Neuronal stem cell (in vitro differentiated cells): Measurements from ENCODE around the gene SLC38A8.

Source experiments
- DNase-seq: peaks from one replicate; pipeline ENCODE4 v3.0.0-alpha.2; 2013; ENCODE audit warnings: low spot score
- H2AFZ ChIP-seq: one replicate; pipeline ENCODE4 v1.6.1; 2013; ENCODE audit warnings: mild to moderate bottlenecking, low read length, inconsistent platforms
- H2AK5ac ChIP-seq: 2 replicates; pipeline ENCODE4 v1.6.1; 2013; ENCODE audit warnings: low read depth, mild to moderate bottlenecking, inconsistent platforms, low read length, moderate library complexity, mixed read lengths
- H2BK120ac ChIP-seq: 2 replicates; pipeline ENCODE4 v1.6.1; 2013; ENCODE audit warnings: low read depth, mild to moderate bottlenecking, inconsistent platforms, low read length, moderate library complexity, mixed read lengths
- H2BK12ac ChIP-seq: one replicate; pipeline ENCODE4 v1.6.1; 2013; ENCODE audit warnings: low read length, inconsistent platforms
- H2BK15ac ChIP-seq: 2 replicates; pipeline ENCODE4 v1.6.1; 2013; ENCODE audit warnings: mild to moderate bottlenecking, low read length, inconsistent platforms, mixed read lengths
- H2BK5ac ChIP-seq: one replicate; pipeline ENCODE4 v1.6.1; 2013; ENCODE audit warnings: inconsistent platforms, mild to moderate bottlenecking, low read length, moderate library complexity
- H3K14ac ChIP-seq: one replicate; pipeline ENCODE4 v1.6.1; 2013; ENCODE audit warnings: low read length, inconsistent platforms
- H3K18ac ChIP-seq: 2 replicates; pipeline ENCODE4 v1.6.1; 2013; ENCODE audit warnings: low read length, inconsistent platforms
- H3K23ac ChIP-seq: 2 replicates; pipeline ENCODE4 v1.6.1; 2013; ENCODE audit warnings: low read depth, mild to moderate bottlenecking, mixed read lengths, low read length, inconsistent platforms; ENCODE audit not compliant: poor library complexity
- H3K27ac ChIP-seq: replicated peaks from 3 replicates; pipeline ENCODE4 v1.5.1; 2013; ENCODE audit warnings: low read length, inconsistent platforms
- H3K27me3 ChIP-seq, 3 experiments: 2 replicates each; pipeline ENCODE4 v1.6.1; 2013; ENCODE audit warnings: low read length in 3 of 3, mild to moderate bottlenecking in 2 of 3, inconsistent platforms in 1 of 3, low read depth in 1 of 3, mixed read lengths in 1 of 3, moderate library complexity in 1 of 3; ENCODE audit not compliant: control insufficient read depth in 3 of 3, insufficient read depth in 3 of 3
- H3K36me3 ChIP-seq, 2 donors: replicated peaks in 1 of 2; 2 replicates each; pipeline ENCODE4 v1.6.1; 2013; ENCODE audit warnings: low read length in 2 of 2; ENCODE audit not compliant: control insufficient read depth in 2 of 2, insufficient read depth in 2 of 2
- H3K4ac ChIP-seq: 2 replicates; pipeline ENCODE4 v1.6.1; 2013; ENCODE audit warnings: inconsistent platforms, mild to moderate bottlenecking, low read length, moderate library complexity
- H3K4me1 ChIP-seq, 2 donors: 1 replicate in 1 of 2; 2 replicates in 1 of 2; pipeline ENCODE4 v1.6.1; 2013; ENCODE audit warnings: low read length in 2 of 2, low read depth in 1 of 2; ENCODE audit not compliant: control insufficient read depth in 2 of 2, insufficient read depth in 1 of 2
- H3K4me2 ChIP-seq: one replicate; pipeline ENCODE4 v1.6.1; 2013; ENCODE audit warnings: mild to moderate bottlenecking, low read length, inconsistent platforms; ENCODE audit not compliant: insufficient read depth, poor library complexity, severe bottlenecking
- H3K4me3 ChIP-seq, 2 donors: 2 replicates each; pipeline ENCODE4 v1.5.1; 2013; ENCODE audit warnings: low read length in 2 of 2, mild to moderate bottlenecking in 2 of 2, inconsistent platforms in 1 of 2, moderate library complexity in 1 of 2
- H3K79me1 ChIP-seq: one replicate; pipeline ENCODE4 v1.6.1; 2013; ENCODE audit warnings: low read depth, mild to moderate bottlenecking, inconsistent platforms, low read length, moderate library complexity
- H3K9ac ChIP-seq: one replicate; pipeline ENCODE4 v1.6.1; 2013; ENCODE audit warnings: mild to moderate bottlenecking, low read depth, low read length, inconsistent platforms; ENCODE audit not compliant: poor library complexity
- H3K9me3 ChIP-seq, 2 donors: replicated peaks in 1 of 2; 2 replicates each; pipeline versions ENCODE3 to v1.6.1; 2013; ENCODE audit warnings: low read length in 2 of 2, mild to moderate bottlenecking in 2 of 2, inconsistent platforms in 1 of 2, low read depth in 1 of 2, mixed read lengths in 1 of 2, moderate library complexity in 1 of 2; ENCODE audit not compliant: control insufficient read depth in 2 of 2, insufficient read depth in 1 of 2
- H4K8ac ChIP-seq: one replicate; pipeline ENCODE4 v1.6.1; 2013; ENCODE audit warnings: low read depth, mild to moderate bottlenecking, inconsistent platforms, low read length, moderate library complexity
- H4K91ac ChIP-seq: one replicate; pipeline ENCODE4 v1.6.1; 2013; ENCODE audit warnings: low read length, low read depth, mild to moderate bottlenecking, inconsistent platforms; ENCODE audit not compliant: poor library complexity
- WGBS, 2 donors: extraction: QIAGEN DNeasy Blood & Tissue Kit; methylation state at CpG; one replicate each; pipeline ENCODE4 v1.1.7; 2013; ENCODE audit warnings: missing lambda C conversion rate in 2 of 2, mixed read lengths in 1 of 2; ENCODE audit not compliant: insufficient read length in 2 of 2, insufficient replicate concordance in 1 of 2; ENCODE audit errors: extremely low coverage in 2 of 2; 5-methylcytosine and 5-hydroxymethylcytosine counted together

SLC38A8 gene

GRCh38 chr16:84001726-84002125 lies 40.9 kb downstream of the SLC38A8 start:
- no peaks in the 10 kb centered on the region for H3K9me3 ChIP-seq
- peaks cover 0 to 11% of the 10 kb centered on the region in 2 donors for H3K36me3 ChIP-seq
- no peak overlapping the region for H3K4ac ChIP-seq
- peak overlapping the region; percentile 84 for H3K18ac ChIP-seq
- H2BK15ac ChIP-seq = no peak overlapping the region
- no peak overlapping the region for H4K8ac ChIP-seq
- peak overlapping the region; percentile 16 for H2AK5ac ChIP-seq
- peaks cover 8% of the 10 kb centered on the region in 2 donors for H3K4me1 ChIP-seq
- H3K27ac ChIP-seq = no peak overlapping the region
- H2BK120ac ChIP-seq = no peak overlapping the region
- WGBS, 2 donors = no CpG with 5 or more reads among the region's 7 CpGs
- no peaks in the 10 kb centered on the region for H3K27me3 ChIP-seq
- H2BK5ac ChIP-seq = peak overlapping the region; percentile 72
- H3K9ac ChIP-seq = no peak overlapping the region
- H3K23ac ChIP-seq = peak overlapping the region; percentile 34
- no peak overlapping the region for H3K4me2 ChIP-seq
- no peak overlapping the region for H2BK12ac ChIP-seq
- H3K4me3 ChIP-seq = no peak overlapping the region
- no peak overlapping the region for H3K14ac ChIP-seq
- no peak for DNase-seq
- H4K91ac ChIP-seq = no peak overlapping the region
- H2AFZ ChIP-seq = no peak overlapping the region
- H3K79me1 ChIP-seq = peaks cover 3% of the 10 kb centered on the region

- H2BK15ac ChIP-seq = no peak overlapping the region
- H3K4me1 ChIP-seq = peaks cover 10 to 13% of the 10 kb centered on the region in 2 donors
- peak overlapping the region; percentile 44 for H2BK12ac ChIP-seq
- no peaks in the 10 kb centered on the region for H3K9me3 ChIP-seq
- peak overlapping the region; percentile 78 for H2AK5ac ChIP-seq
- no peak for DNase-seq
- H2BK5ac ChIP-seq = no peak overlapping the region
- peak overlapping the region; percentile 25 for H2BK120ac ChIP-seq
- no peak overlapping the region for H3K4me3 ChIP-seq
- no CpG with 5 or more reads among the region's 13 CpGs for WGBS, 2 donors
- no peak overlapping the region for H3K27ac ChIP-seq
- peak overlapping the region; percentile 93 for H3K18ac ChIP-seq
- H3K9ac ChIP-seq = no peak overlapping the region
- no peak overlapping the region for H3K14ac ChIP-seq
- no peak overlapping the region for H4K8ac ChIP-seq
- H3K4me2 ChIP-seq = no peak overlapping the region
- H3K27me3 ChIP-seq = no peaks in the 10 kb centered on the region
- H3K4ac ChIP-seq = no peak overlapping the region
- no peak overlapping the region for H4K91ac ChIP-seq
- no peak overlapping the region for H2AFZ ChIP-seq
- no peak overlapping the region for H3K23ac ChIP-seq
- peaks cover 0 to 11% of the 10 kb centered on the region in 2 donors for H3K36me3 ChIP-seq
- peaks cover 6% of the 10 kb centered on the region for H3K79me1 ChIP-seq
Measured at GRCh38 chr16:84000989-84001642, 41.5 kb downstream of the SLC38A8 start.

GRCh38 chr16:83998091-83998490 lies 44.5 kb downstream of the SLC38A8 start:
- Histone ChIP-seq H3K4me2 (no peak overlapping the region), H3K23ac (no peak overlapping the region), H3K79me1 (peaks cover 6% of the 10 kb centered on the region), H4K91ac (no peak overlapping the region), H2AK5ac (peak overlapping the region; percentile 91), H3K36me3 (peaks cover 0 to 16% of the 10 kb centered on the region in 2 donors), H2BK5ac (no peak overlapping the region), H3K4me1 (peaks cover 26 to 34% of the 10 kb centered on the region in 2 donors), H3K4me3 (no peak overlapping the region), H2BK120ac (no peak overlapping the region), H2BK12ac (no peak overlapping the region), H3K9ac (no peak overlapping the region), H4K8ac (no peak overlapping the region), H3K9me3 (no peaks in the 10 kb centered on the region), H2AFZ (no peak overlapping the region), H2BK15ac (no peak overlapping the region), H3K27me3 (no peaks in the 10 kb centered on the region), H3K27ac (no peak overlapping the region), H3K4ac (no peak overlapping the region), H3K14ac (no peak overlapping the region), H3K18ac (peak overlapping the region; percentile 63)
- no peak for DNase-seq
- WGBS, 2 donors = no CpG with 5 or more reads among the region's 13 CpGs

DNA sequence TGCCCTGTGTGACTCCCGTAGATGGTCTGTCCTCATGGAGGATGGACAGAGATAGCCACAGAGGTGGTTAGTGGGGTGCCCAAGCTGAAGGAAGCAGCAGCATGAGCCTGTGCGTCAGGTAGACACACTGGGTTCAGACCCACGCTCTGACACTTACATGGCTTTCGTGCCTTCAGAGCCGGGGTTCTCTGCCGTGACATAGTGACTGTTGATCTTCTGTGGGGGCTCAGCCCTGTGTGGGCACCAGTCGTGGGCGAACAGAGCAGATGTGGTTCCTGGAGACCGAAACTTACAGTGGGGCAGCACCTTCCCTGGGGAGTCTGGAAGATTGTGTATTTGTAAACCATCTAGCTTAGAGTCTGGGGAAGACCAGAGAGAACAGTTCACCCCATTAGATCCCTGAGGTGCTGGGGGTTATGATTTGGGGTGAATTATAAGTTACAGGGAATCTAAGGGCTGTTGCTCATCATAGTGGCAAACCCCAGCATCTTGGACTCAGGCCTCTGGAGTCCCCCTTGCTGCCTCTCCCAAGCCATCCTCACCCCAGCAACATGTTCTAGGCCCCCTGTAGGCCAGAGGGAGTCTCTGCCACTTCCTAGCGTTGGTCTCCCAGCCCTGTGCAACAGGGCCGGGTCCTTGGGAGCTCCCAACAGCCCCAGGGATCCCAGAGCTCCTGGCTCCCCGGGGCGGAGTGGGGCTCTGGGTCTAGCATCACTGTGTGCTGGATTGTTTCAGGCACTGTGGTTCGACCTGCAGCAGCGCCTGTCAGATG lies 45.9 kb downstream of the SLC38A8 start:
- Histone ChIP-seq H3K18ac (peak overlapping the region; percentile 62), H3K4ac (no peak overlapping the region), H3K27me3 (no peaks in the 10 kb centered on the region), H4K91ac (no peak overlapping the region), H3K27ac (no peak overlapping the region), H3K9me3 (no peaks in the 10 kb centered on the region), H2AFZ (no peak overlapping the region), H2BK12ac (peak overlapping the region; percentile 96), H3K9ac (no peak overlapping the region), H3K14ac (no peak overlapping the region), H3K4me1 (peaks cover 26 to 47% of the 10 kb centered on the region in 2 donors), H3K4me2 (no peak overlapping the region), H2BK5ac (peak overlapping the region; percentile 15), H3K79me1 (peaks cover 6% of the 10 kb centered on the region), H4K8ac (no peak overlapping the region), H3K23ac (peak overlapping the region; percentile 52), H2AK5ac (peak overlapping the region; percentile 53), H2BK15ac (peak overlapping the region; percentile 86), H3K36me3 (peaks cover 0 to 15% of the 10 kb centered on the region in 2 donors), H2BK120ac (no peak overlapping the region), H3K4me3 (no peak overlapping the region)
- WGBS, 2 donors = no CpG with 5 or more reads among the region's 15 CpGs
- no peak for DNase-seq
